H1 (cell line): Measurements from ENCODE around the gene PDE4D. TPM values are rescaled to one million over a fixed set of nuclear protein-coding genes. Genes with fewer than 3 reads are reported as not detected.

ENCODE experiments used
- YY1 ChIP-seq: IDR thresholded peaks from 2 replicates; pipeline ENCODE4 v1.6.1; 2011; ENCODE audit warnings: low read depth, mild to moderate bottlenecking, low read length
- polyA plus RNA-seq, 7 experiments: library from polyadenylated mRNA; depleted of rRNA in 3 of 7; stranded (reverse) in 5 of 7; unstranded in 2 of 7; fragments of >200 nt in 5 of 7; fragments of 200-250 nt in 2 of 7; gene quantifications; 1 replicate in 5 of 7; 2 replicates in 1 of 7; 4 replicates in 1 of 7; pipeline versions ENCODE4 v1.2.1 to v1.2.3, GENCODE V29; 2011 to 2013; ENCODE audit warnings: missing spikeins in 2 of 7, mixed read lengths in 2 of 7
- total RNA-seq: library from RNA; stranded (reverse); fragmentation: NEBNext Ultra II Directional; extraction: Animal tissue kit (Norgen Biotek cat#: 25700); gene quantifications from 2 replicates; pipeline ENCODE4 v1.2.1, GENCODE V29; 2021

The PDE4D gene
- total and polyA plus RNA-seq, 2 of the 8 experiments (the other 6 are each of a cell fraction or from before 2014, with no cell fraction given) = 2.3 to 3.7 TPM

GRCh38 chr5:59099995-59100345, 793.6 kb downstream of the PDE4D start (continued):
- no peak for TF ChIP-seq YY1
